Gastroesophageal sphincter (tissue), 4 donors: Measurements from ENCODE around the gene ZCWPW2. TPM values are rescaled to one million over a fixed set of nuclear protein-coding genes. Genes with fewer than 3 reads are reported as not detected.

Experiments used
- ATAC-seq: fragments of 150-250 bp; one replicate; pipeline ENCODE4 v1.9.1; 2016; ENCODE audit warnings: mild to moderate bottlenecking, moderate library complexity
- H3K27ac ChIP-seq, 4 donors: fragments of 200-600 bp; sonication (generic) in 3 of 4; 1 replicate in 3 of 4; 2 replicates in 1 of 4; pipeline ENCODE4 v1.5.1; 2016 to 2019
- H3K27me3 ChIP-seq: fragments of 200-600 bp; sonication (generic); one replicate; pipeline ENCODE4 v1.5.1; 2019
- H3K36me3 ChIP-seq, 2 donors: fragments of 200-600 bp; sonication (generic); one replicate each; pipeline ENCODE4 v1.5.1; 2019; ENCODE audit warnings: control low read depth in 1 of 2
- H3K4me1 ChIP-seq, 3 donors: fragments of 200-600 bp; sonication (generic); 1 replicate in 2 of 3; 2 replicates in 1 of 3; pipeline ENCODE4 v1.5.1; 2016 to 2019; ENCODE audit warnings: control low read depth in 2 of 3
- H3K4me3 ChIP-seq, 2 donors: fragments of 200-600 bp; sonication (generic); one replicate each; pipeline ENCODE4 v1.5.1; 2019; ENCODE audit warnings: mild to moderate bottlenecking in 1 of 2, moderate library complexity in 1 of 2
- H3K9me3 ChIP-seq, 3 donors: fragments of 200-600 bp; sonication (generic); one replicate each; pipeline ENCODE4 v1.5.1; 2017 to 2019; ENCODE audit warnings: control low read depth in 2 of 3
- CTCF ChIP-seq, 4 experiments: fragments of 200-600 bp in 2 of 4; fragments of 450-650 bp in 2 of 4; sonication (generic) in 1 of 4; IDR thresholded peaks; one replicate each; pipeline ENCODE4 v1.5.1; 2017 to 2019; ENCODE audit warnings: antibody characterized with exemption in 4 of 4, mild to moderate bottlenecking in 2 of 4, moderate library complexity in 2 of 4
- EP300 ChIP-seq: sonication (generic); formaldehyde crosslinking; IDR thresholded peaks from one replicate; pipeline ENCODE4 v1.6.1; 2017; ENCODE audit warnings: antibody characterized with exemption, mild to moderate bottlenecking
- POLR2A ChIP-seq, 2 donors: fragments of 450-650 bp; IDR thresholded peaks; one replicate each; pipeline ENCODE4 v1.6.1; 2017; ENCODE audit warnings: antibody characterized with exemption in 2 of 2, mild to moderate bottlenecking in 2 of 2, moderate library complexity in 1 of 2
- POLR2AphosphoS5 ChIP-seq: sonication (generic); formaldehyde crosslinking; IDR thresholded peaks from one replicate; pipeline ENCODE4 v1.6.1; 2017; ENCODE audit warnings: antibody characterized with exemption
- WGBS, 2 donors: methylation state at CpG; one replicate each; pipeline ENCODE4 v1.1.5; 2018; ENCODE audit warnings: low coverage in 1 of 2; 5-methylcytosine and 5-hydroxymethylcytosine counted together
- total RNA-seq, 4 donors: library from RNA; depleted of rRNA; stranded (reverse); fragments of >200 nt; gene quantifications; one replicate each; pipeline ENCODE4 v1.1.0, GENCODE V29; 2016

The ZCWPW2 gene
- total RNA-seq, 4 donors from 2014 or later, result 0.99 to 9.8 (median 1.1) TPM

DNA sequence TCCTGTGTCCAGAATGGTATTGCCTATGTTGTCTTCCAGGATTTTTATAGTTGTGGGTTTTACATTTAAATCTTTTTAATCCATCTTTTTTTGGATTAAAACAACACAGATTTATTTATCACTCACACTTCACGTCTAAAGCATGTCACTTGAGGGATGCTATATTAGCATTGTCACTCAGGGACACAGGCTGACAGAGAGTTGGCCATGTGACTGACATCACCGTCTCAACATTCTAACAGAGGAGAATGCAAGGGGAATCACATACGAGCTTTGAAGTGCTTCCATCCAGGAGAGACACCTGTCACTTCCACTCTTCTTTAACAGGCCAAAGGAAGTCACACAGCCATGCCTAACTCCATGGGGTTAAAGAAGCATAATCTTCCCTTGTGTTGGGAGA, 204.7 kb downstream of the ZCWPW2 start:
- no peak overlapping the region for H3K27ac ChIP-seq
- TF ChIP-seq POLR2AphosphoS5 (no peak), POLR2A (IDR thresholded peaks at IDR 0.05) (no peak), CTCF (IDR thresholded peaks at IDR 0.05) (no peak), EP300 (no peak)
- ATAC-seq, result no peak

GRCh38 chr3:28556195-28556594, 207.7 kb downstream of the ZCWPW2 start:
- WGBS, 2 donors, result 67 to 100% methylated on average over 1 of the region's 1 CpG
- ATAC-seq, result no peak
- Histone ChIP-seq H3K27me3 (no peaks in the 10 kb centered on the region), H3K4me3 (no peak overlapping the region), H3K36me3 (no peaks in the 10 kb centered on the region), H3K27ac (no peak overlapping the region), H3K9me3 (no peaks in the 10 kb centered on the region), H3K4me1 (no peaks in the 10 kb centered on the region)
- no peak for TF ChIP-seq CTCF (IDR thresholded peaks at IDR 0.05)
- TF ChIP-seq EP300, result no peak
- TF ChIP-seq POLR2A (IDR thresholded peaks at IDR 0.05), result no peak
- no peak for TF ChIP-seq POLR2AphosphoS5

More for the DNA sequence above, 204.7 kb downstream of the ZCWPW2 start:
- H3K27me3 ChIP-seq, result no peaks in the 10 kb centered on the region
- no peaks in the 10 kb centered on the region for H3K4me1 ChIP-seq
- H3K4me3 ChIP-seq, result no peak overlapping the region
- WGBS, 2 donors, result 78 to 82% methylated on average over 3 of the region's 3 CpGs
- H3K36me3 ChIP-seq, result no peaks in the 10 kb centered on the region
- no peaks in the 10 kb centered on the region for H3K9me3 ChIP-seq

- 36 to 50% methylated on average over 1 of the region's 1 CpG for WGBS, 2 donors
- TF ChIP-seq POLR2AphosphoS5, result no peak
- TF ChIP-seq CTCF (IDR thresholded peaks at IDR 0.05), result no peak
- no peak for TF ChIP-seq EP300
- no peak for TF ChIP-seq POLR2A (IDR thresholded peaks at IDR 0.05)
- Histone ChIP-seq H3K36me3 (no peaks in the 10 kb centered on the region), H3K4me1 (no peaks in the 10 kb centered on the region), H3K27me3 (no peaks in the 10 kb centered on the region), H3K9me3 (peaks cover 0 to 3% (median 0%) of the 10 kb centered on the region in 3 donors), H3K27ac (no peak overlapping the region), H3K4me3 (no peak overlapping the region)
- ATAC-seq, result no peak
Observed at GRCh38 chr3:28564211-28564610, 215.7 kb downstream of the ZCWPW2 start.

DNA sequence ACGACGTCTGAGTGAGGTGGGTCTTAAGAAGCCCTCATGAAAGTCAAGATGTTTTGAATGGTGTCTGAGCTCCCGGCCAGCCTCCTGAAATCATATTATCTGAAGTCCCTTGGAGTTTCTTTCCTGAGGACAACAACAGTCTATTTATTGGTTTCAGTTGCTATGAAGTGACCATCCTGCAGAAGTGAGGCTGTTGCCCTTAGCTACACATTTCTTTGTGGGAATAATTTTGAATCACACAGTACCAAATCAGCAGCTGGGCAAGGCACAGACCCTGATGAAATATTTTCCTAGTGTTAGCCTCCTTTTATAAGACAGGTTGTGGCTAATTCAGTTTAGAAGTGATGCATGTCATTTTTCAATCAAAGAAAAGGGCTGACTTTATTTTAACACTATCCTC, 220.8 kb downstream of the ZCWPW2 start:
- H3K9me3 ChIP-seq, result peaks cover 0 to 3% (median 0%) of the 10 kb centered on the region in 3 donors
- ATAC-seq, result no peak
- 57 to 66% methylated on average over 3 of the region's 3 CpGs for WGBS, 2 donors

More for the DNA sequence above, 220.8 kb downstream of the ZCWPW2 start:
- Histone ChIP-seq H3K4me1 (peaks cover 0 to under 1% (median 0%) of the 10 kb centered on the region in 3 donors), H3K27me3 (no peaks in the 10 kb centered on the region), H3K36me3 (no peaks in the 10 kb centered on the region), H3K4me3 (no peak overlapping the region), H3K27ac (no peak overlapping the region)
- TF ChIP-seq POLR2A (IDR thresholded peaks at IDR 0.05) (no peak), CTCF (IDR thresholded peaks at IDR 0.05) (no peak), POLR2AphosphoS5 (no peak), EP300 (no peak)
